Sigmoid colon (tissue), 4 donors: Measurements from ENCODE around the gene VIPR2.

ENCODE experiments used
- CTCF ChIP-seq, 4 experiments: fragments of 450-650 bp in 3 of 4; fragments of 200-600 bp in 1 of 4; IDR thresholded peaks; one replicate each; pipeline ENCODE4 v1.5.1; 2016 to 2019; ENCODE audit warnings: antibody characterized with exemption in 4 of 4, mild to moderate bottlenecking in 3 of 4, moderate library complexity in 2 of 4
- EP300 ChIP-seq, 4 donors: sonication (generic); formaldehyde crosslinking; IDR thresholded peaks; one replicate each; pipeline ENCODE4 v1.6.1; 2017; ENCODE audit warnings: antibody characterized with exemption in 4 of 4
- POLR2AphosphoS5 ChIP-seq, 4 donors: sonication (generic); formaldehyde crosslinking; IDR thresholded peaks; one replicate each; pipeline ENCODE4 v1.6.1; 2017; ENCODE audit warnings: antibody characterized with exemption in 4 of 4

- TF ChIP-seq CTCF (IDR thresholded peaks at IDR 0.05), result no peak
- no peak for TF ChIP-seq POLR2AphosphoS5 (IDR thresholded peaks at IDR 0.05)
- TF ChIP-seq EP300 (IDR thresholded peaks at IDR 0.05), result no peak
Observed at GRCh38 chr7:159017741-159018140, 126.9 kb downstream of the VIPR2 start.
